SH-SY5Y (cell line): Measurements from ENCODE around the gene GFPT2.

Experiments
- GATA2 ChIP-seq: IDR thresholded peaks from 2 replicates; pipeline ENCODE4 v1.6.1; 2011; ENCODE audit warnings: mild to moderate bottlenecking, low read depth, low read length
- GATA3 ChIP-seq: IDR thresholded peaks from 2 replicates; pipeline ENCODE4 v1.6.1; 2011; ENCODE audit warnings: low read depth, mild to moderate bottlenecking, low read length, moderate library complexity

DNA sequence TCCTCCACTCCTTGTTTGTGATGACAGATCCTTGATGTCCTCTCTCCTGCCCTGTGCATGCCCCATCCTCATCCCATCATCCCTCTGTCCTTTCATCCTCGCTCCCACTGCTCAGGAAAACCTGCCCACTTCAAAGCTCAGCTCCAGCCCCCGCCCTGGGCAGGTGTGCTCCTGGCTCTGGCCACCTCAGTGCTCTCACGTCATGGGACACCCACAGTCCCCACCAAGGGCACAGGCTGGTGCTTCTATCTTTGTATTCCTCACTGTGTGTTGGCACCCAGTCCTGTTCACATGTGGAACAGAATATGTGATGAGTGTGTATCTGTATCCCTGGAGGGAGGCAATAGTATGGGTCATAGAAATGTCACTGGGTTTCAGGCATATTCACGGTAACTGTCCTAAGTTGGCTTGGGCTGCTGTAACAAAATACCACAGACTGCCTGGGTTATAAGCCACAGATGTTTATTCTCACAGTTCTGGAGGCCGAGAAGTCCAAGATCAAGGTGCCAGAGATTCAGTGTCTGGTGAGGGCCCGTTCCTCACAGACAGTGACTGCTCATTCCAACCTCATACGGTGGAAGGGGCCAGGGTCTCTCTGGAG lies 13.5 kb downstream of the GFPT2 start:
- TF ChIP-seq GATA3 (no peak), GATA2 (no peak)
